Brain microvascular endothelial cell (primary cell): ENCODE results near the gene ABCC4.

ENCODE experiments used
- DNase-seq: peaks from one replicate; pipeline ENCODE4 v3.0.0-alpha.2; 2020
- H3K27ac ChIP-seq: fragments of 250-450 bp; sonication (Bioruptor Pico); 2 replicates; pipeline ENCODE4 v1.5.1; 2020; ENCODE audit warnings: mild to moderate bottlenecking, moderate library complexity
- H3K27me3 ChIP-seq: fragments of 250-450 bp; sonication (Bioruptor Pico); replicated peaks from 2 replicates; pipeline ENCODE4 v1.5.1; 2020; ENCODE audit warnings: mild to moderate bottlenecking
- H3K36me3 ChIP-seq: fragments of 250-450 bp; sonication (Bioruptor Pico); replicated peaks from 2 replicates; pipeline ENCODE4 v1.5.1; 2020; ENCODE audit warnings: mild to moderate bottlenecking
- H3K4me3 ChIP-seq: 2 replicates; pipeline ENCODE4 v1.5.1; 2011; ENCODE audit warnings: low read depth, mild to moderate bottlenecking, control low read depth, low read length, moderate library complexity
- CTCF ChIP-seq: IDR thresholded peaks from 2 replicates; pipeline ENCODE4 v1.5.1; 2011; ENCODE audit warnings: low read depth, mild to moderate bottlenecking, moderate library complexity, low read length, control low read depth, inconsistent platforms; ENCODE audit errors: missing control alignments
- in situ Hi-C: cut with HindIII; loops from 2 replicates; pipeline ENCODE4 v1.10.0; 2017; ENCODE audit warnings: low sequenced_read_pairs, low pct_ligation_motif_present

Gene ABCC4

DNA sequence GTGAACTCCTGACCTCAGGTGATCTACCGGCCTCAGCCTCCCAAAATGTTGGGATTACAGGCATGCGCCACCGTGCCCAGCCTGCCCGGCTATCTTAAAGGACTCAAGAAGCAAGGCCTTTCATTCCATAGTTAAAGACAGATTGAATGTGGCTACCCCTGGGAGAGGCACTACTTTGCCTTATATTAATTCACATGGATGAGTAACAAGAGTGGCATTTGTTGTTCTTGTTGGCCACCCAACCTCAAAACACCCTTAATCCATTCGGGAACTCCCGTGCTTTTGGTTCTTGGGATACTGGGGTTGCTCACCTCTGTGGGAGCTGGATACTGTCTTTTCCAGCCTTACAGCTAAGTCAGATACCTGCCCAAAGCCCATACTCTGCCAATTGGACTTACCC is 34.4 kb upstream of the ABCC4 start:
- Histone ChIP-seq H3K36me3 (no peaks in the 10 kb centered on the region), H3K4me3 (no peak overlapping the region), H3K27me3 (no peaks in the 10 kb centered on the region), H3K27ac (no peak overlapping the region)
- in situ Hi-C loops = no loop called here
- TF ChIP-seq CTCF = no peak
- DNase-seq = no peak

GRCh38 chr13:95328386-95328785 is 27.1 kb upstream of the ABCC4 start:
- H3K4me3 ChIP-seq = no peak overlapping the region
- no peak overlapping the region for H3K27ac ChIP-seq
- DNase-seq = no peak
- no peak for TF ChIP-seq CTCF
- H3K27me3 ChIP-seq = no peaks in the 10 kb centered on the region
- in situ Hi-C loops = no loop called here
- no peaks in the 10 kb centered on the region for H3K36me3 ChIP-seq

GRCh38 chr13:95327190-95327589 is 25.9 kb upstream of the ABCC4 start:
- in situ Hi-C loops = no loop called here
- Histone ChIP-seq H3K4me3 (no peak overlapping the region), H3K36me3 (no peaks in the 10 kb centered on the region), H3K27me3 (no peaks in the 10 kb centered on the region), H3K27ac (no peak overlapping the region)
- no peak for TF ChIP-seq CTCF
- DNase-seq = no peak

DNA sequence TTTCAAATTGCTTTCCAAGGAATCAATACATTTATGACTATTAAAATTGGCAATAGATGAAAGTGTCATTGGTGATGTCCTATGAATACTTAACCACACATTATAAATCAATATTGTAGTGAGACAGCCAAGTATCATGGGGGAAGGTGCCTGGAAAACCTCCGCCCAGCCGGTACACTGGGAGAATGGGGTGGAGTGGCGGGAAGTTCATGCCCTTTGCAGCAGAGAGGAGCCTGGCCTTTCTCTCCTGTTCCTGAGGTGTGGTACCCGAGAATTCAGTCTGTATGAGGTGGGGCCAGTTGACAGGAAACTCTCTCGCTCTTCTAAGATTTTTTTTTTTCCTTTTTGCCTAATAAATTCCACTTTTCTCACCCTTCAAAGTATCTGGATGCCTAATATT is 25.4 kb upstream of the ABCC4 start:
- no peak for DNase-seq
- no peak overlapping the region for H3K4me3 ChIP-seq
- TF ChIP-seq CTCF = no peak
- no peaks in the 10 kb centered on the region for H3K36me3 ChIP-seq
- H3K27ac ChIP-seq = no peak overlapping the region
- H3K27me3 ChIP-seq = no peaks in the 10 kb centered on the region
- in situ Hi-C loops = no loop called here

DNA sequence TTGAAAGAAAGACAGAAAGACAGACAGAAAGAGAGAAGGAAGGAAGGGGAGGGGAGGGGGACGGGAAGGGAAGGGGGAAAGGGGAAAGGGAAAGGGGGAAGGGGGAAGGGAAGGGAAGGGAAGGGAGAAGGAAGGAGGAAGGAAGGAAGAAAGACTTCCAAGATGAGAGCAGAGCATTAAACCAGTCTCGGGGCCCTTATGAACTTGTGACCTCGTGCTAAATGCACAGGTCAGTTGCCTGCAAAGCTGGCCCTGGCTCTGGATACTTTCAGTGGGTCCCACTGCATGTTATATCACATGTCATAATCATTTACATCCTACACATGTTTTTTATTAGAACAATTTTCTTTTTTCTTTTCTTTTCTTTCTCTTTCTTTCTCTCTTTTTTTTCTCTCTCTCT is 24.2 kb upstream of the ABCC4 start:
- TF ChIP-seq CTCF = no peak
- no peak overlapping the region for H3K4me3 ChIP-seq
- H3K27ac ChIP-seq = no peak overlapping the region
- no peaks in the 10 kb centered on the region for H3K27me3 ChIP-seq
- H3K36me3 ChIP-seq = no peaks in the 10 kb centered on the region
- DNase-seq = no peak
- in situ Hi-C loops = no loop called here

DNA sequence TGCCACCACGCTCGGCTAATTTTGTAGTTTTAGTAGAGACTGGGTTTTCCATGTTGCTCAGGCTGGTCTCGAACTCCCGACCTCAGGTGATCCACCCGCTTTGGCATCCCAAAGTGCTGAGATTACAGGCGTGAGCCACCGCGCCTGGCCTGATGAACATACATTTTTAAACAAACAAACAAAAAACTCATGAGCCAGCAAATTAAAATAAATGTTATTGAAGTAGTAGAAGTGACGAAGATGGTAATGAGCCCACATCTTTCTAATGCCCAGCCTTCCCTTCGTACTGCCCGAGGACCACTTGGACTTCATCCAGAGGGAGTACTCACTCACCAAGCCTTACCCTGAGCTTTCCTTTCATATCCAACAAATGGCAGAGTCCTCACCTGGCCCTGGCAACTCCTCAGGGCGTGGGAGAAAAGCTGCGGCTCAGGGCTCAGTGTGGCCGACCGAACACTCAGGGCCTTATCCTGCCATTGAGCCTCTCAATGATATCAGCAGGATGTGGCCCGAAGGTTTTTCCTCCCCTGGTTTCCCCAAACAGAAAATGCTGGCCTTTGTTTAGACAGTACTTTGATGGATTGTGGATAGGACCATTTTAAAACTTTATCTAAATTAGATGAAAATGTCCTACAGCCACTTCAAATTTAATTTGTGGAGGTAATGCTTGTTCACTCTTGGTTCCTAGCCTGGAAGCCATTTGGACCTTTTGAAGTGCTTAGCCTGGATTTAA is 22.8 kb upstream of the ABCC4 start:
- DNase-seq = no peak
- no peak overlapping the region for H3K27ac ChIP-seq
- H3K4me3 ChIP-seq = no peak overlapping the region
- in situ Hi-C loops = no loop called here
- no peaks in the 10 kb centered on the region for H3K27me3 ChIP-seq
- H3K36me3 ChIP-seq = no peaks in the 10 kb centered on the region
- TF ChIP-seq CTCF = no peak
